Erythroblast (primary cell): ENCODE data around the gene GRIK2.

ENCODE experiments used
- GATA1 ChIP-seq: IDR thresholded peaks from 2 replicates; pipeline ENCODE4 v1.6.1; 2011; ENCODE audit warnings: low read depth, mild to moderate bottlenecking, control low read depth, low read length, moderate library complexity
- POLR2A ChIP-seq: IDR thresholded peaks from 2 replicates; pipeline ENCODE4 v1.6.1; 2011; ENCODE audit warnings: mild to moderate bottlenecking, low read length

DNA sequence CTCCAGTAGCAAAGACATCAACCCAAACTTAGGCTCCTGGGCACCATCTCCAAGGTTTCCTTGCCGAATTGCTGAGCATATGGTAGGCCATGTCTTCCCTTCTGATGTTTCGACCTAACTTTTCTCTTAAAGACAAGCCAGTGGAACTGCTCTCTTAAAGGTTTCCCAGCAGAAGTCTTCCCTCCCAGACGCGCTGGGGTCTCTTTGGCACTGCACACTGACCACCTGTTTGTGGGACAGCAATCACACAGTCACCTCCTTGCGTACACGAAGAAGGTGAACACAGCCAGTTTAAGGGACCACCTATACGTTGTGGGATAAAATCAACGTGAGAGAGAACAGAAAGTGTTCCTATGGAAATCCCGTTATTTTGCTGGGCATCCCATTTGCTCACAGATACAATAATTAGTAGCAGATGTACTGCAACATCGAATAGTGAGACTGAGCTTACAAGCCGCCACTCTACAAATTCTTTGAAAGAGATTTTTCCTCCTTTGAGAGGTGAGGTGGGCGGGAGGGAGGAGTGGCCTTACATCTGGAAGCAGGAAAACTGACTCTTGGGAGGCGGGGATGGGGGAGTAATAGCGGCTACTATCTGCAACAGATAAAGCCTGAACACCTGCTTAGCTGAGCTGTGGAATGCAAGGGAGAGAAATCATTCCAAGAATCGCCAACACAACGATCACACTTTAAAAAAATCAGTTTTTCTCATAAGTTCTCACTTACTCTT lies 9.9 kb downstream of the GRIK2 start:
- no peak for TF ChIP-seq POLR2A
- TF ChIP-seq GATA1 = no peak
